GM19455 (cell line): ENCODE results near the gene RNLS.
"Not testable (repeated sequence)": the region's sequence is repeated elsewhere in the genome, so short reads cannot be mapped to it uniquely, and the experiment has no call there.

Source experiments
- ATAC-seq: cut with Tn5 transposase; IDR thresholded peaks from one replicate; pipeline ENCODE4 v1.9.1; 2021; ENCODE audit not compliant: unreplicated experiment

Gene RNLS

DNA sequence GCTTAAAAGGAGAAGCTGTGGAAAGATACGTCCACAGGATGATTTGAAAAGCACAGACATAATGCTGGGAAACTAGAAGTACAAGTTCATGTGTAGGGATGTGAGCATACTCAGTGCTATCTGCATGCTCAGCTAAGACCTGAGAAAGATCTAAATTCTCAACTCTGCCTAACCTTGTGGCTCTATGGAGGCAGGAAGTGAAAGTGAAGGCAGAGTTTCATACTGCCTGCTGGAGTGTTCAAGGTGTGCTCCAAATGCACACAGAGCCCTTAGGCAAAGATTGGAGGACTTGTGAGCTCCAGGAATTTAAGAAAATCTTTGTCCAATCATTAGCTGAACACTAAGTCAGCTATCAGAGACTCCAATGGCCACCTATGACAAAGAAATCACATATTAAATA is 190.9 kb downstream of the RNLS start:
- ATAC-seq = peak; percentile 84

DNA sequence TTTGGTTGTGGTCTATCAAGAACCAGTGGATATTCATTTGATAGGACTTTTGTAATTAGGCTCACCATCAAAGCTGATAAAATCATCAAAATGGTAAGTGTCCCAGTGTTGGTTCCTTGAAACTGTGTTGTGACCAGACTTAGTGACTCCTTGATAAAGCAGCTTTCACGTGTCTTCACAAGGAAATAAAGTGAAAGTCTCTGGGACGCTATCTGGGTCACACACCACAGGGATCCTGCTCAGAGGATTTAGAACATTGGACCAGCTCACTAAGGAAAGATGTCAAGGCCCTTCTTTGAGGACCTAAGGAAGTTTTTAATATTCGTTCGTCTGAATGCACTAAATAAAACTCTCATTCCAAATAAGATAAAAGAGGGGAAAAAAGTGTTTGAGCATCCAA is 193.1 kb downstream of the RNLS start:
- no peak for ATAC-seq

DNA sequence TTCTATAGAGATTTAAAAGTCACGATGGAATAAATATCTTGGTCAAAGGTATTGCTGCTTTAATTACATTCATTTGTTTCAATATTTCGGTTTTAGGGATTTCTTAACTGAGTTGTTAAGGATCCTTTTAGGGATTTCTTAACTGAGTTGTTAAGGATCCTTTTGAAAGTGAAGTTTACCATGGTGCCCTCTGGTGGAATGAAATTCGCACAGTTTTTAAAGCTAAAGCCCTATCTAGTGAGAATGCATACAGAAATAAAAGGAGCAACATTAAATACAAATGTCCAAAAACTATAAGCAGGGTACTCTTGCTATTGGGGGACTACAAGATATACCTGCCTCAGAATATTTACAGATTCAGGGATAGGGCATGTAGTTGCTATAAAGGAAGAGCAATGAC is 193.7 kb downstream of the RNLS start:
- ATAC-seq = no peak

DNA sequence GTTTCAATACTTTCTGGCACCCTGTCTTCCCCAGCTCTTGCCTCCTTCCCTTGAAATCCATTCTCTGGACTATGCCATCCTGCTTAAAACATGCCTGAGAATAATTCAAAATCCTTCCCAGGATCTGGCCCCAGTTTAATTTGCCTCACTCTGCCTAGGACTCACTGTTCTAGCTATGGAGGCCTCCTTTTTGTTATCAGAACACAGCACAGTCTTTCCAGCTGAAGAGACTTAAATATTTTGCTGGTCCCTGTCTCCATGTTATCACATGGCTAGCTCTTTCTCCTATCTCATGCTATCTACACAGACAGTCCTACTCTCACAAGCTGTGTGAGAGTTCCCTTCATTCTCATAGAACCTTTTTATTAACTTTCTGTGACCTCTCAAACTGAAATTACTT is 194.8 kb downstream of the RNLS start:
- ATAC-seq = no peak

DNA sequence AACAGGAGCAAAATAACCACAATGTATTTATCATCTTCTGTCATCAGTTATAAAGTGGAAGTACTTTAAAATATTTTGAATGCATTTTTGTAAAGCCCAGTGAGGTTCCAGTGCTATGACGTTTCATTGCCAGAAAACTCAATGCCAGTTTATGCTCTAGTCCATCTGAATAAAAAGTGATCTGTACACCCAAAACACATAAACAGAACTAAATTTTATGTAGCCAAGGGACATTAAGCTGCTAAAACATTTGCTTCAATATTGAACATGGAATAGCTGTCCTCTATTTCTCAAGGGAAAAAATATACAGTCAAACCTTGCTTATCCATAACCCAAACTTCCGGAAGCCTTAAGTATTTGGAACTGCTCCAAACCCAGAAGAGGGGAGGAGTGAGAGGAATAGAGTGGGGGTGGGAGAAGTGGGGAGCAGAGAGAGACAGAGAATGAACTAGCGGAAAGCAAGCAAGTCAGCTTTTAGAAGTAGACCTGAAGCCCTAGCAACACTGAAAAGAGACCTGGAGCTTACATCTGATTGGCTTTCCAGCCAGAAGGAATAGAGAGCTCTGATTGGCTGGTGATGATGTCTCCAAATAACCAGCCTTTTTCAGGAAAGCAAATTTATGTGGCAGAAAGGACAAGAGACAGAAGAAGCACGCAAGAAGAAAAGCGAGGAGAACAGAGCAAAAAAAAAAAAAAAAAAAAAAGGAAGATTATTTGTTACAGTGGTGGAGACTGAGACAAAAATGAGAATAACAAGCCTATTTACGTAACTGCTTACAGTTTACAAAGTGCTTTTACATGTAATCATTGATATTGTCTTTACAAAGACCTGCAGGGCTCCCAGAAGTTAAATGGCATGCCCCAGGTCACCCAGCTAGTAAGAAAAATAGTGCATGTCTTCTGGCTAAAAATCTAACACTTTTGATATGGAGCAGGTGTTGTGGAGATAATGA is 196.0 kb downstream of the RNLS start:
- ATAC-seq = no peak

DNA sequence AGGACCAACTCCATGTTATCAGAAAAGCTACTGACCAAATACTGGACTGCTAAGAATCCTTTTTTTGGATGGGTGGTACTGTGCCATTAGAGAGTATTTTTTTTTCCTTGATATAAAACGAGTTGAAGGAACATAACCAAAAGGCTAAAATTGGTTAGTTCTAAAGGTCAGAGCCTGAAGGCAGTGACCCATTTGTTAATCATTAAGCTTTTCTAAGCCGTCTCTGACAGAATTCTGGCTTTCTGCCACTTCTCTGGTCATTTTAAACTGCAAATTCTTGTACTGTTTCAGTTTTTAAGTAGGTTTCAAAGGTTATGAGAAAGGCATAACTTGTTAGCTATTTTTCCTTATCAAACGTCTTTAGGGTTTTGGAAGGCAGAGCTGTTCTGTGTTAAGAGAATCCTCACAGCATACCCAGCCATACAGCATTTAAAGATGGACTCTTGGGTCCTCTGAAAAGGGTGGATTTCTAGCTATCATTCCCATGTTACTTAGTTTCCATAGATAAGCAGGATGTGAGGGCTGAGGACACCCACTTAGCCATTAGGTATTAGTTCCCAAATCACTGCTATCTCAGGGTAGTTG is 196.8 kb downstream of the RNLS start:
- ATAC-seq = peak; percentile 22

DNA sequence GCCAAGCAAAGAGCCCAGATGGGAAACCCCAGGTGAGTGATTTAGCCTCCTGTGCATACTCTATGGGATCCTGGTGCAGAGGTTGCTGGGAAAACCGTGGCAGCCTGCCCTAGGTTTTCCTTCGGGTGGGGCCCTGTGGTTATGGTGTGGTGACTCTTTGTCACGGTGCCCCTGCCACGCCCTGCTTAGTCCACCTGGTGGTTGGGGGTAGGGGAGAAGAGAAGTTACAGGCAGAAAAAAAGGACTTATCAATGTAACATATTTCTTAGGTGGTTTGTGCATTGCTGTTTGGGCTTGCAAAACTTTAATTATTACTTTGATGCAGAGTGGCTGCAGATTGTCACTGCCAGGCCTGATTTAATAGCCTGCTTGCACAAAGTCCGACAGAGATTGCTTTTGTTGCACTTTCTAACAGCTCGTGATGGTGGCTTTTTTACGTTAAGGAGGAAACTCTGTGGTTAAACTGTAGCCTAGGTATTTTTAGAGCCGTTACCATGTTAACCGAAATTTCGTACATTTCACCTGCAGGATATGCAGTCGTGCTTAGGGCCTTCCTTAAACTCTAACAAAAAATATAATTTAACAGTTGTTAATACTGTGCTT is 197.4 kb downstream of the RNLS start:
- ATAC-seq = peak; percentile 62

DNA sequence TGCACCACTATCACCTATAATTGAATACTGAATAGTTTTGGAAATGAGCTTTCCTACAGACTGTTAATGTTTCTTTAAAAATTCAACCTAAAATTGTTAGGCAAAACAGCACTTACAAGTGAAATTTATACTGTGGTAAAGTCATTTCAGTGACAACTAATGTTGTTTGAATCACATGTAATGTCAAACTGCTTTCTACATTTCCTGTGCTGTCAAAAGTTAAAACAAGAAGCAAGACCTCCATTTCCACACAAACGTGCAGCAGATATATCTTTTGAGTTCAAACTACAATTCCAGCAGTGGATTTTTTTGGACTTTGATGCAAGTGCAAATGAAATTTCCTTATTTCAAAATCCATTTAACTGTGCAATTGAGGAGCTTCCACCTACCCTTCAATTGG is 199.8 kb downstream of the RNLS start:
- no peak for ATAC-seq

DNA sequence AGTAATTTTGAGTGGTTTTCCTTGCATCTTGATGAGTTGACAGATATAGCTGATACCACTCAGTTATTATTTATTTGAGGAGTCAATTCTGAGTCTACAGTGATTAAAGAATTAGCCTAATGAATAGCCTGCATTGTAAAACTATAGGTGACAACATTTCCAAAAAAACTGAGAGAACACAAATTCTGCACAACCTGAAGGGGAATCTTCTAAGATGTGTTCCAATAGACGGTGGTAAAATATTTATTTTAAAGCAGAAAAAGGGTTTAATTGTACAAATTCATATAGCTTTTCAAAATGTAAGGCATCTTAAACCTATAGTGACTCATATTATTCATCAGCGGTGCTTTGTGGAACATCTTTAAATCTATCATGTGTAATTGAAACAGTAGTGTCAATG is 200.4 kb downstream of the RNLS start:
- ATAC-seq = no peak

DNA sequence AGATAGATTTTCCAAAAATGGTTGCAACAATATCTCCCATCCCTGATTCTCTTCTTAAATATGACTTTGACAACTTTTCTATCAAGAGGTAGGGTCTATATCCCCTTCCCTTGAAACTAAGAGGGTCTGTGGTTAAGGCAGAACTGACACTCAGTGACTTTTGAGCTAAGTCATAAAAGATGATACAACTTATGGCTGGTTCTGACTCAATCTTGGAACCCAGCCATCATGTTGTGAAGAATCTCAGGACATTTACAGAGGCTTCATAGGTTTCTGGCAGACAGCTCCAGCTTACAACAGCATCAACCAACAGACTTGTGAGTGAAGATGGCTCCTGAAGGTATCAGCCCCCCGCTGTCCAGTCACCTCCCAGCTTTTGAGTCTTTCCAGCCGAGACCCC is 203.5 kb downstream of the RNLS start:
- no peak for ATAC-seq

DNA sequence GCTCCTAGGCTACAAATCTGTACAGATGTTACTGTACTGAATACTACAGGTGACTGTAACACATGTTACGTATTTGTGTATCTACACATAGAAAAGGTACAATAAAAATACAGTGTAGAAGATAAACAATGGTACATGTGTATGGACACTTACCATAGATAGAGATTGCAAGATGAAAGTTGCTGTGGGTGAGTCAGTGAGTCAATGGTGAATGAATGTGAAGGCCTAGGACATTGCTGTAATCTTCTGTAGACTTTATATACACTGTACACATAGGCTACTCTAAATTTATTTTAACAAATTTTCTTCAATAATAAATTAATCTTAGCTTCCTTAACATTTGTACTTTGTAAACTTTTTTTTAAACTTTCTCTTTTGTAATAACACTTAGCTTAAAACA is 205.6 kb downstream of the RNLS start:
- no peak for ATAC-seq

DNA sequence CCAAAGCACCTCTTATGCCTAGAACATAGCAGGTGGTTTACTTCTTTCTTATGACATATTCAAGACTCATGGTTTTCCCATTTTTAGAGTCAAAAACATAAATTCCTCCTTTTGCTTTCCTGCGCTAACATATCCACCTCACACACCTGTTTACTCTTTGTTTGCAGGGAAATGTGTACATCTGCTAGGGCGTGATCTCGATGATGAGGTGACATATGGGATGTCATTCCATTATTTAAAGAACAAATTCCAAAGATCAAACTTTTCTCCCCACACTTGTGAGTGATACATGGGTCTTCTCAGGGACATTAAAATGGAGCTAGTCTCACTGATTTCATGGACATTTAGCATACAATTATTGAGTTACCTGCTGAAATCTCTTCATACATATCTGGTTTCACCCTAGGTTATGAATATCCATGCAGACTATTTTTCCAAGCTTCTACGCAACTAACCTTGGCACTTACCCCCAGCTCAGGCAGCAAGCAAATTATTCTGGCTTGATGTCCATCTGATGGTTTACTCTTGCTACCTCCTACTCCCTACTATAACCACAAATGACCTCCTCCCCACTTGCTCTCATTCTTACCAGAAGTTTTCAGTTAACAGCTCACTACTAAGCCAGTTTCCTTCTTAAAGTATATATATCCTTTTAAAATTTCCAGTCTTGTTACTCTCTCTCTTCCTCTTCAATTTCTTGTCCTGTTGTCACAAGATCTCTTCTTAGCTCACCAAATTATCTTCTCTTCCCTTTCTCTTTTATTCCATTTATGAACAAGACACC is 208.5 kb downstream of the RNLS start:
- no peak for ATAC-seq

DNA sequence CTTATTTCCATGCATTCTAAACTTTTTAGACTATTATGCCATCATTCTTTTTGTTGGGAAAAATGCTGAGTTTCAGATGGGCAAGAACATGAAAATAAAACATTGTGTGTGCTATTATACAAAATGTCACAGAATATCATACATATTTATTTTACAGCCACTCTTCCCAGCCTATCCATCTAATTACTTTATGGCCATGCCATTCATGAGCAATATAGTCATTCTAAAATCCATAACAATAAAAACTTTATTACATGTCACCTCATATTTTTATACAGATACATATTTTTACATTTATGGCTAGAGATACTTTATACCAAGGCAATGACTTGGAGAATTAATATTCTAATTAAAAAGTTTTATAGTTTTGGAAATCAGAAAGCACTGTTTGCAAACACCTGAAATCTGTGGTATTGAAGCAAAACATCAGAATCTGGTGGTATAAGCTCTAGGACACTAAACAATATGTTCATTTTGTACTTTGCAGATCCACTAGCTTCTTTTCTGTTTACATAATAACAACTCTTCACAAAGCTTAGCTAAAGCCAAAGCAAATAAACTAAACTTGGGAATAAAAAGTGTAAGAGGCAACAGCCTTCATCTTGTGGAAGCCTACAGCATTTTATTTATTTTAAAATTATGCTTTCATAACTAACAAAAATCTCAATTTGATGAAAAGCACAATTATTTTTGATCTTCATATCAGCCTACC is 210.1 kb downstream of the RNLS start:
- no peak for ATAC-seq

DNA sequence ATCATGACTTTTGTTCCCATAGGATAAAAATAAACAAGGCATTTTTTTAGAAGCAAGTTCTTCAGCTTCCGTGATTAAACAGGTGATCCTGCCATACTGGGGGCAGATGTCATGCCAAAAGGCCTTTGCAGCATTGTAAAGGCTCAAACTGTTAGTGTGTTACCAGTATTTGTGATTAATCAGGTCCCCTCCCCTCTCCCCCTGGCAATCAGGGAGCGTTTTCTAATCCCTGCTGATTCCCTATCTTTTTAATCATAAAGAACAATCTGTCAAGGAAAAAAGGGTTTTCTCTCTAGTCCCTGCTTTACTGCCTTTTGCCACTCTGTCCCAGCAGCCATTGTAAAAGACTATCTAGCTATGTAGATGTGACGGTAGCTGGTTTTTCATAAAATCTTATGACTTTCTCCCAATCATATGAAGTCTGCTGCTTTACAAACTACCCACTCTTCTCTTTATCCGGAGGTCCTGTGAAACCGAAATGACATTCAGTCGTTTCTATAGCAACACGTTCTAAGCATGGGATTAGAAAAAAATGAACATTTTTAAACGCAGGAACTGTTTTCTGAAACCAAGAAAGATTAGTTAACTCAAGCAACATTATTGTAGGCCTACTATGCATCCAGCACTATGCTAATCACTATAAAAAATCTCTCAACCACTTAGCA is 210.9 kb downstream of the RNLS start:
- no peak for ATAC-seq

DNA sequence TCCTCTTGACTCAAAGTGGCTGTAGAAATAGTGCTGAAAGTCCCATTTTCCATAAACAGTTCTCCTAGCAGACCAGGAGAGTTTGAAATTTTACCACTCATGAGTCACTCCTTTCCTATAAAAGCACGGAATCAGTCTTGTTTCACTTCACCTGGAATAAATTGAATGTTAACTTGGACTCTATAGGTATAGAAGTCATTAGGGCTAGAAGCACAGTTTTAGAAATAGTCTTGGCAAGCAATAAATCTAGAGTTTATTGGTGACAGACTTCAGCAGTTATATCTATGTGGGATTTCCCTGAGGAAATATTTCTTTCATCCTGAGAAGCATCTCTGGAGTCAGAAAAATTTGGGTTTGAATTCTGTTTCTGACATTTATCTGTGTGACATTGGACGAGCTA is 212.4 kb downstream of the RNLS start:
- no peak for ATAC-seq

DNA sequence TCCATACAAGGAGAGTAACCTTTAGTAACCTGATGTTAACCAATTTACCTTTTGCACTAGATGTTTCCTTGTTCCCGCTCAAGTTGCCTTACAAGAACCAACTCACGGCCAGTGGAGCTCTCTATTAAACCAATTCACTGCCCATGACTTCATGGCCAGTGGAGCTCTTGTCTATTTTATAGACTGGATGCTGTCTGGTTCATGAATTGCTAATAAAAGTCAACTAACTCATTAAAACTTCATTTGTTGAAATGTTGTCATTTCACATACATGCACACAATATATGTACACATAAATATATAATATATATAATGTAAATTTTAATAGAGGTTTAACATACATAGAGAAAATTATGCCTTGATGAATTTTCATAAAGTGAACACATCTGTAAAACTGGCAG is 216.3 kb downstream of the RNLS start:
- no peak for ATAC-seq

DNA sequence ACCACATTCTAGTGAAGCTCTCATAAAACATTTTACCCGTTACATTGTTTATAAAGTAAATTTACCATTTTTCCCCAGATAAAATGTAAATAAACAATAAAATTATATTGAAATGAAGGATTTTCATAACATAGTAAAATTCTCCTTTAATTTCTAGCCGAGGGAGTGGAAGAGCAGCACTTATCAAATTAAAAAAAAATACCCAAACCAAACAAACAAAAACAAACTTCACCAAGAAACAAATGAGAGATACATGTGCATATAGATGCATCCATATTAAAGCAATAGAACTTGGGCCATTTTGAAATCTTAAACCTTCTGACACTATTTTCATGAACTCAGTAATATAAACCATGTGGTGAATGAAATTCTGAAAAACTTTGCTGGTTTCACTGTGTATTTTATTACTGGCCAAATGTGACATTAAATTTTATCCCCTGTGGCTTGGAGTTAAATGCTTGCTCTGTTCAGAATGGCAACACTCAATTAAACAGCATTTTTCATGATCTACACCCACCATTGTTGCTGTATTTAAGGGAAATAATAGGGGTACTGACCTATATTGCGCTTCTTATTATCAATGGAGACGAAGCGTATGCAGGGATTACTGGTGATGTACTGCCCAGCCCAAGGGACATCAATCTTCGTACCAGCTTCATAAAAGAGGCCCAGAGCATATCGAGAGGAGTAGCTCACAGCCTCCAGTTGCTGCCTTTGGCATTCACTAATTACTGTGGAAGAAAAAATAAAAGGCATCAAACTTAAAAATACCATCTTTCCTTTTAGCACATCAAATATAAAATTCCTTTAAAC is 220.9 kb downstream of the RNLS start:
- ATAC-seq = no peak

DNA sequence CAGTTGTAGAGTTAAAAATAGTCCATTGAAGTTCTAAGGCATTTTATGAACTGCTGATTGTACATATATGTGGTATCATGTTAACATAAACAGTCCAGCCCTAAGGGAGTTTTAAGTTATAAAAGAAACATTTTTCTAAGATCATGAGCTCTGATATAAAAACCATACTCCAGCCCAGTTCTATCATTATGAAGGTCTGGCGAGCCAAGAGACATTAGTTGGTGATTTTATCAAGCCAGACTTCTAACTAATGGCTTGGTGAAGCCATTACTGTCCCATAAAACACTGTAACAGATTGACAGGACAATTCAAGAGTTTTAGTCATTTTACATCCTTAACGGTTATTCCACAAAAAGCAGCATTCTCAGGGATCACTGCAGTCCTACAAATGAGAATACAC is 221.6 kb downstream of the RNLS start:
- no peak for ATAC-seq

DNA sequence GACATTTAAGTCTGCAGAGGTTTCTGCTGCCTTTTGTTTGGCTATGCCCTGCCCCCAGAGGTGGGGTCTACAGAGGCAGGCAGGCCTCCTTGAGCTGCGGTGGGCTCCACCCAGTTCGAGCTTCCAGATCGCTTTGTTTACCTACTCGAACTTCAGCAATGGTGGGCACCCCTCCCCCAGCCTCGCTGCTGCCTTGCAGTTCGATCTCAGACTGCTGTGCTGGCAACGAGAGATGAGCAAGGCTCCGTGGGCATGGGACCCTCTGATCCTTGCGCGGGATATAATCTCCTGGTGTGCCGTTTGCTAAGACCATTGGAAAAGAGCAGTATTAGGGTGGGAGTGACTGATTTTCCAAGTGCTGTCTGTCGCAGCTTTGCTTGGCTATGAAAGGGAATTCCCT is 227.4 kb downstream of the RNLS start:
- ATAC-seq = not testable (repeated sequence)
